Right lobe of liver (tissue), 6 donors: ENCODE data around the gene DHX16. TPM values are rescaled to one million over a fixed set of nuclear protein-coding genes. Genes with fewer than 3 reads are reported as not detected.

ENCODE experiments used
- ATAC-seq, 4 donors: fragments of 200-7000 bp; cut with Tn5 transposase; one replicate each; pipeline ENCODE4 v1.9.1; 2020; ENCODE audit warnings: mild to moderate bottlenecking in 4 of 4, moderate library complexity in 4 of 4
- DNase-seq, 3 donors: peaks; one replicate each; pipeline ENCODE4 v3.0.0-alpha.2; 2020
- H3K27ac ChIP-seq, 3 donors: fragments of 200-600 bp; one replicate each; pipeline ENCODE4 v1.8.0; 2022
- H3K27me3 ChIP-seq, 2 donors: fragments of 200-600 bp; one replicate each; pipeline ENCODE4 v1.8.0; 2022
- H3K36me3 ChIP-seq, 4 donors: fragments of 200-600 bp; sonication (generic) in 1 of 4; one replicate each; pipeline versions ENCODE4 v1.5.1 to v1.8.0; 2017 to 2022; ENCODE audit warnings: control low read depth in 1 of 4
- H3K4me1 ChIP-seq, 4 donors: fragments of 200-600 bp; sonication (generic) in 1 of 4; one replicate each; pipeline versions ENCODE4 v1.5.1 to v1.8.0; 2017 to 2022; ENCODE audit warnings: control low read depth in 1 of 4
- H3K4me3 ChIP-seq, 3 donors: fragments of 200-600 bp; one replicate each; pipeline ENCODE4 v1.8.0; 2022
- H3K9me3 ChIP-seq, 4 donors: fragments of 200-600 bp; sonication (generic) in 1 of 4; one replicate each; pipeline versions ENCODE4 v1.5.1 to v1.8.0; 2017 to 2022; ENCODE audit warnings: control low read depth in 1 of 4
- POLR2A ChIP-seq: fragments of 450-650 bp; IDR thresholded peaks from one replicate; pipeline ENCODE4 v1.6.1; 2017; ENCODE audit warnings: antibody characterized with exemption, mild to moderate bottlenecking
- WGBS: methylation state at CpG from one replicate; pipeline ENCODE4 v1.1.6; 2018; ENCODE audit warnings: low coverage, low lambda C conversion rate; ENCODE audit not compliant: insufficient coverage; ENCODE audit errors: missing lambda C conversion rate; 5-methylcytosine and 5-hydroxymethylcytosine counted together
- intact Hi-C, 2 donors: fragments of 100-400 bp; cut with DNase I; formaldehyde crosslinking; loops; one replicate each; pipeline versions ENCODE4 v1.11.2 to v1.14.1; 2022
- total RNA-seq, 6 experiments: library from RNA; depleted of rRNA in 2 of 6; stranded (reverse); fragments of >200 nt in 2 of 6; fragmentation: NEBNext Ultra II Directional in 3 of 6; extraction: Animal tissue kit (Norgen Biotek cat#: 25700) in 3 of 6; gene quantifications; one replicate each; pipeline versions ENCODE4 v1.1.0 to v1.2.4, GENCODE V29; 2016 to 2023
- TF ChIP-seq, protein P1 (sequence below), 4 donors: fragments of 200-600 bp in 3 of 4; fragments of 450-650 bp in 1 of 4; IDR thresholded peaks; one replicate each; pipeline versions ENCODE4 v1.5.1 to v1.8.0; 2016 to 2022; ENCODE audit warnings: antibody characterized with exemption in 4 of 4, mild to moderate bottlenecking in 2 of 4
- donor health status: DM: no; HTN: yes; CAD: no.
- donor health status: DM: no; HTN: no; CAD: no.
- donor health status: DM: no; HTN: no; CAD: no.
- donor health status: DM: no; HTN: yes; CAD: no.
- donor health status: DM: no; HTN: yes; CAD: no.

Gene DHX16
- total RNA-seq, 6 experiments from 2014 or later = 12.3 to 17.8 (median 14.4) TPM

DNA sequence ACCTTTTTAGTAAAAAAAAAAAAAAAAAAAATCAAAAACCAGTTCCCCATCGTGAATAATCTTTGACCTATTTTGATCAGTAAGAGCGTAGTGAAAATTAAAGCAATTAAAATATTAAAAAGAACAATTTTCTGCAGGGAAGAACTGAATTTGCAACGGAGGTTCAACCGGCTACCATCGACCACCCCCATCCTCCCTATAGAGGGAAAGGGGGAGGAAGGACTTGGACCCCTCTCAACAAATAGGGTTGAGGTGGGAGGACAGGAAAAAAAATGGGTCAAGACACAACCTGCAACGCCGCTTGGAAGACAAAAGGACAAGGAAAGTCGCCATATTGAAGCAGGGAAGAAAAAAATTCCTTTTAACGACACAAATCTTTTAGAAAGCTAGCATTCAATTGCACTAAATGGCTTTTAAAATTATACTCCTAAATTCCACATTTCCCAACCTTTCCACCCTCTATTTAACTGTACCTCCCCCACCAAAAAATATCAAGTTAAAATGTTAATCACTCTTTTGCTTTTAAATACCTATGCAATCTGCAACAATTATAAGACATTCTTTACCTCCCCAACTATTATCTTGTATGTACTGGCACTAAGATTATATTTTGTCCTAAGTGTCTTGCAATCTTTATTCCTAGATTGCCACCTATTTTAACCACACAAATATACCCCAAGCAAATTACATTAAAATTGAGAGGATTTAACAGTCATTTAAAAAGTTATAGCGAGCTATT, 57.4 kb downstream of the DHX16 start:
- peaks cover 0 to 14% (median 6%) of the 10 kb centered on the region in 4 donors for H3K4me1 ChIP-seq
- H3K4me3 ChIP-seq = peak overlapping the region; percentile 88 to 91 (median 89)
- peak overlapping the region; percentile 88 to 96 (median 92) for H3K27ac ChIP-seq
- TF ChIP-seq, protein P1, sequence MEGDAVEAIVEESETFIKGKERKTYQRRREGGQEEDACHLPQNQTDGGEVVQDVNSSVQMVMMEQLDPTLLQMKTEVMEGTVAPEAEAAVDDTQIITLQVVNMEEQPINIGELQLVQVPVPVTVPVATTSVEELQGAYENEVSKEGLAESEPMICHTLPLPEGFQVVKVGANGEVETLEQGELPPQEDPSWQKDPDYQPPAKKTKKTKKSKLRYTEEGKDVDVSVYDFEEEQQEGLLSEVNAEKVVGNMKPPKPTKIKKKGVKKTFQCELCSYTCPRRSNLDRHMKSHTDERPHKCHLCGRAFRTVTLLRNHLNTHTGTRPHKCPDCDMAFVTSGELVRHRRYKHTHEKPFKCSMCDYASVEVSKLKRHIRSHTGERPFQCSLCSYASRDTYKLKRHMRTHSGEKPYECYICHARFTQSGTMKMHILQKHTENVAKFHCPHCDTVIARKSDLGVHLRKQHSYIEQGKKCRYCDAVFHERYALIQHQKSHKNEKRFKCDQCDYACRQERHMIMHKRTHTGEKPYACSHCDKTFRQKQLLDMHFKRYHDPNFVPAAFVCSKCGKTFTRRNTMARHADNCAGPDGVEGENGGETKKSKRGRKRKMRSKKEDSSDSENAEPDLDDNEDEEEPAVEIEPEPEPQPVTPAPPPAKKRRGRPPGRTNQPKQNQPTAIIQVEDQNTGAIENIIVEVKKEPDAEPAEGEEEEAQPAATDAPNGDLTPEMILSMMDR (IDR thresholded peaks at IDR 0.05) = no peak
- no peak for TF ChIP-seq POLR2A
- no peaks in the 10 kb centered on the region for H3K9me3 ChIP-seq
- ATAC-seq (peak in 2 of 4 donors; percentile 4), DNase-seq (no peak)
- no peaks in the 10 kb centered on the region for H3K27me3 ChIP-seq
- 0% methylated on average over 10 of the region's 10 CpGs for WGBS
- H3K36me3 ChIP-seq = peaks cover 0 to 21% (median 13%) of the 10 kb centered on the region in 4 donors
- intact Hi-C loops = no loop called here

DNA sequence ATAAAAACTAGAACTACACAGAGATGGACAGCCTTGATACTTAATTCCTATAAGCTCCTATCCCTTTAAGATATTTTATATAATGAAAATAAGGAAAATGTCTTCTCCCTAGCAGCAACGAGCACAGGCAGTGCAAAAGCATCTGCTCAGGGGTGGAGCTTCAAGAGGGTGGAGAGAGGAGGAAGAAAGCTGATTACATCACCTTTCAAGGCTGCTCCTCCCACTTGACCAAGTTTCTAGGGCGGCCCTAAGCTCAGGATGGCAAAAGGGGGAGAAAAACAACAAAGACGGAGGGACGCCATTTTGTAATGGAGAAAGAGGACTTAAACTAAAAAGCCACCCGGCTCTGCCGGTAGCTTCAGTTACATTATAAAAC, 58.0 kb downstream of the DHX16 start:
- peak overlapping the region; percentile 88 to 91 (median 89) for H3K4me3 ChIP-seq
- H3K36me3 ChIP-seq = peaks cover 0 to 16% (median 10%) of the 10 kb centered on the region in 4 donors
- peak overlapping the region; percentile 88 to 96 (median 92) for H3K27ac ChIP-seq
- TF ChIP-seq, protein P1 (IDR thresholded peaks at IDR 0.05) = no peak
- TF ChIP-seq POLR2A = peak; percentile 62
- DNase-seq (peak; percentile 60 to 78 (median 77)), ATAC-seq (peak; percentile 61 to 75 (median 67))
- WGBS = under 1% methylated on average over 6 of the region's 6 CpGs
- H3K27me3 ChIP-seq = no peaks in the 10 kb centered on the region
- peaks cover 0 to 14% (median 6%) of the 10 kb centered on the region in 4 donors for H3K4me1 ChIP-seq
- H3K9me3 ChIP-seq = no peaks in the 10 kb centered on the region
- intact Hi-C loops = no loop called here

DNA sequence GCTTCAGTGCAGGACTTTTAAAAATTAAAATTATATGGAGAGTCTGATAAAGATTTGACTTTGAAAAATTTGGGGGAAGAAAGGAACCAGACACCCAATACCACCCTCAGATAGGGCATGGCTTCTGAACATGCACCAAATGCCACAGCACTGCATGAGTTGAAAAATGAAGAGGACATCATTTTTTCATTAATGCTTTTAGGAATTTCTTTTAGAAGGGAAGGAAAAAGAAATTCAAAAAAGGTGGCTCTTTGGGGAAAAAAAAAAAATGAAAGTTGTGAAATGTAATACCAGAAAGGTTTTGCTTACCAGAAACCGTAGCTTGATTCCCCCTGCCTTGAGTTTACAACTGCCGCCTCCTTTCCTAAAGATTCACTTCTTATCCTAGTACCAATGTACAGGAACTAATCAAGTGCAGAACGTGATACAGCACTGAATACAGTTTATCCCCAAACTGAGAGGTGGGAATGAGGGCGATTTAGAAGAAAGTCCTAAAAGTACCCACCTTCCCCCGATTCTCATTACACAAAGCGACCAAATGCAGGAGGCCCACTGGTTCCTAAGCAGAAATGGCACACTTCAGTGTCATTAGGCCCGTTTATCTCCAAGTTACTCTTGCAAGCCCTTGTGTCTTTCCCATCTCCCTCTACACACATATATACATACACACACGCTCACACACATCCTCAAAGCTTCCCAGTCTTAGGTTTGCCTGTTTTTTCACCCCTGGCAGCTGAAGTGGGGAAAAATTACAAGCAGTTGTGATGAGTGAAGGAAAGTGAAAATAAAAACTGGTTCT, 58.6 kb downstream of the DHX16 start:
- Histone ChIP-seq H3K4me3 (peak overlapping the region; percentile 20 to 89 (median 88)), H3K36me3 (peaks cover 0 to 16% (median 9%) of the 10 kb centered on the region in 4 donors), H3K27me3 (no peaks in the 10 kb centered on the region), H3K27ac (peak overlapping the region; percentile 88 to 96 (median 92)), H3K4me1 (peaks cover 0 to 14% (median 6%) of the 10 kb centered on the region in 4 donors), H3K9me3 (no peaks in the 10 kb centered on the region)
- DNase-seq = no peak
- ATAC-seq = no peak
- intact Hi-C loops = no loop called here
- WGBS = 27% methylated on average over 8 of the region's 8 CpGs
- TF ChIP-seq POLR2A = no peak
- TF ChIP-seq, protein P1 (IDR thresholded peaks at IDR 0.05) = no peak

DNA sequence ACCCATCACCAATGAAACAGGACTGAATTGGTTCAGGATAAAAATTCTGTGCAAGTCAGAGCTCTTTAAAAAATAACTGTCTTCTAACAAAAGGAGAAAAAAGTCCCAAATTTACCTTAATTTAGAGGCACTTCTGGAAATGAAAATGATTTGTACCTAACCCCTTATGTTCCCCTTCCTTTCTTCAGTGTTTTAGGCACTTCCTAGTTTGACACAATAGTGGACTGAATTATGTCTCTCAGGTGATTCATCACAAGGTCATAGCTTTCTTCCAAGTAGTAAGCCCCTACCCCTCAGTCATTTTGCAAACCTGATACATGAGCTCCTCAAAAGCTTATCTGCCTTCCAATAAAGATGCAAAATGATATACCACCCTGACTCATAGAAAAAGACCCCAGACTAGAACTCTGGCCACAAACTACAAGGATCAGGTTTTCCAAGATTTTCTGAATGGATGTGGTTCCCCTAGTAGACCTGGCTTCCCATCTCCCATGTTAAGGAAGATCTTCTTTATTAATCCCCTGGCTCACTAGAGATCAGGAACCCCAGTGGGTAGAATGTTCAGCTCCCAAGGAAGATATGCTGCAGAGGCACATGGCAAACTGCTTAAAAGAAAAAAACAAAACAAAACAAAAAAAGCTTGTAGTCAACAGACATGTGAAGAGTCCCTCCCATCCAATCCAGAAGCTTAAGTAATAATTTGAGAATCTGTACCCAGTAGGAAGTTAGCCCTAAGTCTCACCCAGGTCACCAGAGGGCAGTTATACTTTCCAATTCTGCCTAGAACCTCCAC, 59.4 kb downstream of the DHX16 start:
- no peak for TF ChIP-seq POLR2A
- TF ChIP-seq, protein P1 (IDR thresholded peaks at IDR 0.05) = no peak
- intact Hi-C loops = no loop called here
- ATAC-seq (no peak), DNase-seq (no peak)
- Histone ChIP-seq H3K4me1 (peaks cover 0 to 10% (median 6%) of the 10 kb centered on the region in 4 donors), H3K4me3 (no peak overlapping the region), H3K27me3 (no peaks in the 10 kb centered on the region), H3K36me3 (peaks cover 0 to 24% (median 13%) of the 10 kb centered on the region in 4 donors), H3K27ac (peak overlapping the region in 2 of 3 donors; percentile 88 to 96), H3K9me3 (no peaks in the 10 kb centered on the region)
